Ovary (tissue), 9 donors: Measurements from ENCODE around the gene ZCCHC14. TPM values are rescaled to one million over a fixed set of nuclear protein-coding genes. Genes with fewer than 3 reads are reported as not detected.

Source experiments
- DNase-seq, 5 donors: peaks; one replicate each; pipeline ENCODE4 v3.0.0-alpha.2; 2019 to 2020
- H3K27ac ChIP-seq, 2 donors: fragments of 200-600 bp; one replicate each; pipeline versions ENCODE4 v1.5.1 to v1.8.0; 2019 to 2022
- H3K27me3 ChIP-seq: fragments of 200-600 bp; one replicate; pipeline ENCODE4 v1.8.0; 2022
- H3K36me3 ChIP-seq: fragments of 200-600 bp; sonication (generic); one replicate; pipeline ENCODE4 v1.5.1; 2019
- H3K4me1 ChIP-seq: one replicate; pipeline ENCODE4 v1.8.1; 2013; ENCODE audit warnings: mild to moderate bottlenecking, moderate library complexity; ENCODE audit not compliant: insufficient read depth
- H3K4me3 ChIP-seq: fragments of 200-600 bp; sonication (generic); one replicate; pipeline ENCODE4 v1.5.1; 2017
- H3K9me3 ChIP-seq, 2 donors: fragments of 200-600 bp in 1 of 2; sonication (generic) in 1 of 2; one replicate each; pipeline versions ENCODE4 v1.5.1 to v1.8.1; 2013 to 2019; ENCODE audit warnings: mild to moderate bottlenecking in 1 of 2, moderate library complexity in 1 of 2
- EP300 ChIP-seq: sonication (generic); formaldehyde crosslinking; IDR thresholded peaks from one replicate; pipeline ENCODE4 v1.6.1; 2017; ENCODE audit warnings: antibody characterized with exemption
- POLR2A ChIP-seq: fragments of 450-650 bp; IDR thresholded peaks from one replicate; pipeline ENCODE4 v1.6.1; 2017; ENCODE audit warnings: antibody characterized with exemption, mild to moderate bottlenecking, moderate library complexity
- WGBS, 3 donors: extraction: QIAGEN DNeasy Blood & Tissue Kit in 1 of 3; methylation state at CpG; one replicate each; pipeline versions ENCODE4 v1.1.5 to v1.1.7; 2013 to 2017; 5-methylcytosine and 5-hydroxymethylcytosine counted together
- intact Hi-C, 4 donors: fragments of 100-400 bp; cut with DNase I; formaldehyde crosslinking; loops; one replicate each; pipeline versions ENCODE4 v1.11.0 to v1.15.1; 2022 to 2023
- polyA plus RNA-seq, 2 donors: library from polyadenylated mRNA; stranded (reverse); fragments of 200-250 nt in 1 of 2; fragments of 350-450 nt in 1 of 2; fragmentation: Illumina TruSeq in 1 of 2; extraction: RNeasy Lipid Tissue Mini Kit (QIAGEN cat#74804) in 1 of 2; gene quantifications; one replicate each; pipeline ENCODE4 v1.2.3, GENCODE V29; 2013 to 2014
- total RNA-seq, 7 donors: library from RNA; depleted of rRNA in 2 of 7; stranded (reverse); fragments of >200 nt in 2 of 7; fragmentation: NEBNext Ultra II Directional in 3 of 7; extraction: Animal tissue kit (Norgen Biotek cat#: 25700) in 3 of 7; gene quantifications; one replicate each; pipeline versions ENCODE4 v1.1.0 to v1.2.4, GENCODE V29; 2016 to 2023
- TF ChIP-seq, protein P1 (sequence below), 3 donors: fragments of 450-650 bp in 2 of 3; fragments of 200-600 bp in 1 of 3; IDR thresholded peaks; one replicate each; pipeline versions ENCODE4 v1.5.1 to v1.8.0; 2016 to 2022; ENCODE audit warnings: antibody characterized with exemption in 3 of 3, mild to moderate bottlenecking in 1 of 3
- donor health status: DM: no; HTN: no; CAD: no; lungs with moderate emphysema.
- donor health status: DM: no; HTN: no; CAD: no.
- donor health status: Bipolar disorder and iron deficiency.
- donor health status: DM: yes; HTN: yes; CAD: no.
- donor health status: DM: no; HTN: no; CAD: no.
- donor health status: DM: yes; HTN: yes; CAD: no.

ZCCHC14 gene
- total and polyA plus RNA-seq, 9 donors, result 16.1 to 37.6 (median 31.0) TPM

DNA sequence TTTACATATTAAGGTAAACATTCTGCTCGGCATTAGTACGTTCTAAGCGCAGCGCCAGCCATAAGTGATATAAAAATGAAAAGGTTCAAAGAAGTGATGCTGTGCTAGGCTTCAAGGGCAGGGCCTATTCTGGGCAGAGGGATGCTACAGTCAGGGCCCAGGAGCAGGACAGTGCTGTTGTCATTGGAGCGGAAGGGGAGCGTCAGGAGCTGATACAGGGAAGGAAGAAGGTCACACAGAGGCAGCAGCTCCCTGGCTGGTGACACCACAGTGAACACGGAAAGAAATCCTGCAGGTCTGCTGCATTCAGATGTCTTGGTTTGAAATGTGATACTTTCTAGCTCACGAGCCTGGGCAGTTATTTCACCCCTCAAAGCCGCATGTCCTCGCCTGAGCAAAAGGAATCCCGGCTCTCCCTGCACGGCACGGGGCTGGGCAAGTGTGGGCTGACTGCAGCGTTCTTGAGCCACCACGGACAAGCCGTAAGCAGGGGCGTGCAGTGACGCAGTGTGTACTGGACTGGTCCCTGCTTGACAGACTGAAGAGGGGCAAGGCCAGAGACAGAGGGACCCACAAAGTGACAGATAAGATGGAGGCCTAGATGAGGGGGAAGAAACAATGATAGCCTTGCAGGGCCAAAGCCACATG, 41.1 kb downstream of the ZCCHC14 start:
- peak in 1 of 5 donors; percentile 21 for DNase-seq
- Histone ChIP-seq H3K27ac (no peak overlapping the region), H3K4me1 (peaks cover 3% of the 10 kb centered on the region), H3K9me3 (no peaks in the 10 kb centered on the region), H3K4me3 (no peak overlapping the region), H3K36me3 (no peaks in the 10 kb centered on the region), H3K27me3 (no peaks in the 10 kb centered on the region)
- intact Hi-C loops, result no loop called here
- no peak for TF ChIP-seq POLR2A
- no peak for TF ChIP-seq EP300
- TF ChIP-seq, protein P1, sequence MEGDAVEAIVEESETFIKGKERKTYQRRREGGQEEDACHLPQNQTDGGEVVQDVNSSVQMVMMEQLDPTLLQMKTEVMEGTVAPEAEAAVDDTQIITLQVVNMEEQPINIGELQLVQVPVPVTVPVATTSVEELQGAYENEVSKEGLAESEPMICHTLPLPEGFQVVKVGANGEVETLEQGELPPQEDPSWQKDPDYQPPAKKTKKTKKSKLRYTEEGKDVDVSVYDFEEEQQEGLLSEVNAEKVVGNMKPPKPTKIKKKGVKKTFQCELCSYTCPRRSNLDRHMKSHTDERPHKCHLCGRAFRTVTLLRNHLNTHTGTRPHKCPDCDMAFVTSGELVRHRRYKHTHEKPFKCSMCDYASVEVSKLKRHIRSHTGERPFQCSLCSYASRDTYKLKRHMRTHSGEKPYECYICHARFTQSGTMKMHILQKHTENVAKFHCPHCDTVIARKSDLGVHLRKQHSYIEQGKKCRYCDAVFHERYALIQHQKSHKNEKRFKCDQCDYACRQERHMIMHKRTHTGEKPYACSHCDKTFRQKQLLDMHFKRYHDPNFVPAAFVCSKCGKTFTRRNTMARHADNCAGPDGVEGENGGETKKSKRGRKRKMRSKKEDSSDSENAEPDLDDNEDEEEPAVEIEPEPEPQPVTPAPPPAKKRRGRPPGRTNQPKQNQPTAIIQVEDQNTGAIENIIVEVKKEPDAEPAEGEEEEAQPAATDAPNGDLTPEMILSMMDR (IDR thresholded peaks at IDR 0.05), result no peak
- 87 to 90% (median 90%) methylated on average over 18 of the region's 18 CpGs for WGBS, 3 donors

DNA sequence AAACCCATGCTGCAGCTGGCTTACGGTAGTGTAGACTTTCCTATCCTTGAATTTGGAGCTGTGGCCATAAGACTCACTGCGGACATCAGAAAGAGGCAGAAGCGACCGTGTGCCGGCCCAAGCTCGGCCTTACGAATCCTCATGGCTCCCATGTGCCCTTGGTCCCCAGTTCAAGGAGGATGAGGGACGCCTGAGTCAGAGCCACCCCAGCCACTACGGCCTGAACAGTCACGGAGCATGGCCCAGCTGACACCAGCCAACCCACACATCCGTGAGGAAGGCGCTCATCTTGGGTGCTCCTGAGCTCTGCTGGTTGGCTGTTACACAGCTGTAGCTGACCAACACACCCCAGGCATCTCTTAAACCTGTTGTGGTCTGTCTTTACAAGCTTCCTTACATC, 44.0 kb downstream of the ZCCHC14 start:
- DNase-seq, result peak in 1 of 5 donors; percentile 11
- no peaks in the 10 kb centered on the region for H3K9me3 ChIP-seq
- no peak overlapping the region for H3K4me3 ChIP-seq
- H3K36me3 ChIP-seq, result no peaks in the 10 kb centered on the region
- no peaks in the 10 kb centered on the region for H3K4me1 ChIP-seq
- TF ChIP-seq, protein P1 (IDR thresholded peaks at IDR 0.05), result no peak
- TF ChIP-seq EP300 (no peak), POLR2A (no peak)
- WGBS, 3 donors, result 93 to 99% (median 97%) methylated on average over 12 of the region's 12 CpGs
- no peak overlapping the region for H3K27ac ChIP-seq
- H3K27me3 ChIP-seq, result no peaks in the 10 kb centered on the region
- intact Hi-C loops, result no loop called here

DNA sequence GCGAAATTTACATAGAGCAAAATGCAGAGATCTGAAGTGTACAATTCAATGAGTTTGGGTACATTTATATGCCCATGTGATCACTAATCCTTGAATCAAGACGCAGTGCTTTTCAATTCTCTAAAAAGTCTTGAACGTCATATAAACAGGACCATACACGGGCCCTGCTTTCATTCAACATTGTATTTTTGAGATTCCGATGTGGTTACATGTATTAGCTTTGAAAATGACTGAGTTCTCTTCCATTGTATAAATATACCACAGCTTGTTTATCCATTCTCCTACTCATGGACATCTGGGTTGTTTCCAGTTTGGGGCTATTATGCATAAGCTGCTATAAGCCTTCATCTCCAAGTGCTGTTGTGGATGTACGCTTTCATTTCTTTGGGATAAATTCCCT, 45.5 kb downstream of the ZCCHC14 start:
- H3K36me3 ChIP-seq, result no peaks in the 10 kb centered on the region
- no peaks in the 10 kb centered on the region for H3K27me3 ChIP-seq
- H3K4me1 ChIP-seq, result no peaks in the 10 kb centered on the region
- no peak for TF ChIP-seq EP300
- TF ChIP-seq, protein P1 (IDR thresholded peaks at IDR 0.05), result no peak
- no peak for TF ChIP-seq POLR2A
- DNase-seq, result no peak
- H3K9me3 ChIP-seq, result no peaks in the 10 kb centered on the region
- 79 to 89% (median 82%) methylated on average over 6 of the region's 6 CpGs for WGBS, 3 donors
- H3K27ac ChIP-seq, result no peak overlapping the region
- H3K4me3 ChIP-seq, result no peak overlapping the region
- intact Hi-C loops, result no loop called here

DNA sequence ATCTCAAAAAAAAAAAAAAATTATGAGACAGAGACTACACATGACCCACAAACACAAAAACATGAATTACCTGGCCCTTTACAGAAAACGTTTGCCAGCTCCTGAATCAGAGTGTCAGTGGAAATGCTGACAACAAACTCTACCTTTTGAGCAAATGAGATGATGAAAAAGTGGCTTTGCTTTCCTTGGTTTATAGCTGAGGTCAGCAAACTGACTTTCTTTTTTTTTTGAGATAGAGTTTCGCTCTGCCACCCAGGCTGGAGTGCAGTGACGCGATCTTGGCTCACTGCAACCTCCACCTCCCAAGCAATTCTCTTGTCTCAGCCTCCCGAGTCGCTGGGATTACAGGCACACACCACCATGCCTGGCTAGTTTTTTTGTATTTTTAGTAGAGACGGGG, 46.3 kb downstream of the ZCCHC14 start:
- whole genome bisulfite sequencing, 3 donors, result 93 to 95% (median 94%) methylated on average over 7 of the region's 7 CpGs
- Histone ChIP-seq H3K27ac (no peak overlapping the region), H3K36me3 (no peaks in the 10 kb centered on the region), H3K27me3 (no peaks in the 10 kb centered on the region), H3K4me1 (no peaks in the 10 kb centered on the region), H3K4me3 (no peak overlapping the region), H3K9me3 (no peaks in the 10 kb centered on the region)
- TF ChIP-seq EP300 (no peak), POLR2A (no peak)
- TF ChIP-seq, protein P1 (IDR thresholded peaks at IDR 0.05), result no peak
- intact Hi-C loops, result no loop called here
- no peak for DNase-seq
